Brain pericyte (primary cell): ENCODE data around the gene PDE4D.

Experiments
- DNase-seq: peaks from one replicate; pipeline ENCODE4 v3.0.0-alpha.2; 2012; ENCODE audit warnings: low read depth, low spot score

Gene PDE4D

GRCh38 chr5:59259237-59259636, 634.3 kb downstream of the PDE4D start:
- DNase-seq: no peak

GRCh38 chr5:59257488-59258400, 635.8 kb downstream of the PDE4D start:
- DNase-seq: no peak

- no peak for DNase-seq
Observed at GRCh38 chr5:59256331-59256730, 637.2 kb downstream of the PDE4D start.

GRCh38 chr5:59254055-59254687, 639.4 kb downstream of the PDE4D start:
- no peak for DNase-seq

GRCh38 chr5:59253625-59254024, 639.9 kb downstream of the PDE4D start:
- DNase-seq: no peak

GRCh38 chr5:59251627-59252026, 641.9 kb downstream of the PDE4D start:
- no peak for DNase-seq

GRCh38 chr5:59249726-59250125, 643.8 kb downstream of the PDE4D start:
- no peak for DNase-seq

- no peak for DNase-seq
Observed at GRCh38 chr5:59249160-59249559, 644.4 kb downstream of the PDE4D start.

GRCh38 chr5:59246882-59247281, 646.6 kb downstream of the PDE4D start:
- no peak for DNase-seq

- no peak for DNase-seq
Observed at GRCh38 chr5:59246145-59246869, 647.2 kb downstream of the PDE4D start.

GRCh38 chr5:59245198-59245597, 648.3 kb downstream of the PDE4D start:
- DNase-seq: no peak

- DNase-seq: no peak
Observed at GRCh38 chr5:59241552-59241951, 652.0 kb downstream of the PDE4D start.

GRCh38 chr5:59241119-59241518, 652.4 kb downstream of the PDE4D start:
- no peak for DNase-seq

- no peak for DNase-seq
Observed at GRCh38 chr5:59238126-59238902, 655.2 kb downstream of the PDE4D start.

- DNase-seq: no peak
Observed at GRCh38 chr5:59236986-59237385, 656.5 kb downstream of the PDE4D start.

- DNase-seq: no peak
Observed at GRCh38 chr5:59236448-59236847, 657.1 kb downstream of the PDE4D start.

- DNase-seq: no peak
Observed at GRCh38 chr5:59234236-59234635, 659.3 kb downstream of the PDE4D start.

GRCh38 chr5:59231221-59231931, 662.1 kb downstream of the PDE4D start:
- DNase-seq: no peak

GRCh38 chr5:59222687-59223511, 670.6 kb downstream of the PDE4D start:
- DNase-seq: no peak

GRCh38 chr5:59221769-59222168, 671.8 kb downstream of the PDE4D start:
- DNase-seq: no peak
